Activated CD4-positive, CD25-positive, alpha-beta regulatory T cell (primary cell): Measurements from ENCODE around the gene CTNNA2.

Experiments
- DNase-seq, 4 experiments: peaks; one replicate each; lab custom pipeline; 2025; lab: John Stamatoyannopoulos, UW

Gene CTNNA2

GRCh38 chr2:80396276-80396675 lies 883.4 kb downstream of the CTNNA2 start:
- DNase-seq = no peak

- no peak for DNase-seq
Measured at GRCh38 chr2:80403081-80403480, 890.2 kb downstream of the CTNNA2 start.

GRCh38 chr2:80407377-80407776 lies 894.5 kb downstream of the CTNNA2 start:
- no peak for DNase-seq

- no peak for DNase-seq
Measured at GRCh38 chr2:80410346-80410745, 897.5 kb downstream of the CTNNA2 start.

GRCh38 chr2:80413136-80413535 lies 900.3 kb downstream of the CTNNA2 start:
- no peak for DNase-seq

GRCh38 chr2:80417737-80418136 lies 904.9 kb downstream of the CTNNA2 start:
- DNase-seq = no peak

GRCh38 chr2:80420530-80421208 lies 907.8 kb downstream of the CTNNA2 start:
- no peak for DNase-seq

- no peak for DNase-seq
Measured at GRCh38 chr2:80429251-80429650, 916.4 kb downstream of the CTNNA2 start.

- no peak for DNase-seq
Measured at GRCh38 chr2:80437959-80438358, 925.1 kb downstream of the CTNNA2 start.

GRCh38 chr2:80438686-80439085 lies 925.8 kb downstream of the CTNNA2 start:
- DNase-seq = no peak

GRCh38 chr2:80454628-80455027 lies 941.8 kb downstream of the CTNNA2 start:
- no peak for DNase-seq

- no peak for DNase-seq
Measured at GRCh38 chr2:80459028-80459427, 946.2 kb downstream of the CTNNA2 start.

GRCh38 chr2:80461505-80462197 lies 948.8 kb downstream of the CTNNA2 start:
- DNase-seq = no peak

- DNase-seq = no peak
Measured at GRCh38 chr2:80462654-80463053, 949.8 kb downstream of the CTNNA2 start.

GRCh38 chr2:80464275-80464674 lies 951.4 kb downstream of the CTNNA2 start:
- no peak for DNase-seq

- DNase-seq = no peak
Measured at GRCh38 chr2:80467262-80467811, 954.5 kb downstream of the CTNNA2 start.

- DNase-seq = no peak
Measured at GRCh38 chr2:80469428-80469827, 956.6 kb downstream of the CTNNA2 start.

- DNase-seq = no peak
Measured at GRCh38 chr2:80473069-80473468, 960.2 kb downstream of the CTNNA2 start.

GRCh38 chr2:80473796-80474195 lies 960.9 kb downstream of the CTNNA2 start:
- DNase-seq = no peak

- no peak for DNase-seq
Measured at GRCh38 chr2:80475970-80476369, 963.1 kb downstream of the CTNNA2 start.

GRCh38 chr2:80476535-80477117 lies 963.8 kb downstream of the CTNNA2 start:
- DNase-seq = no peak

GRCh38 chr2:80482276-80482675 lies 969.4 kb downstream of the CTNNA2 start:
- DNase-seq = no peak

GRCh38 chr2:80489717-80490116 lies 976.9 kb downstream of the CTNNA2 start:
- no peak for DNase-seq
